Lower lobe of right lung (tissue), 2 donors: ENCODE measurements around the gene METTL8. TPM values are rescaled to one million over a fixed set of nuclear protein-coding genes. Genes with fewer than 3 reads are reported as not detected.
A peak's percentile ranks its signal among the peaks of the same experiment; 100 is the strongest.

Source experiments
- ATAC-seq, 2 donors: fragments of 200-7000 bp; cut with Tn5 transposase; one replicate each; pipeline ENCODE4 v1.9.1; 2020 to 2022; ENCODE audit warnings: mild to moderate bottlenecking in 2 of 2, moderate library complexity in 2 of 2
- DNase-seq: peaks from one replicate; pipeline ENCODE4 v3.0.0-alpha.2; 2020
- H3K27ac ChIP-seq: fragments of 200-600 bp; one replicate; pipeline ENCODE4 v1.8.0; 2022
- H3K27me3 ChIP-seq: fragments of 200-600 bp; one replicate; pipeline ENCODE4 v1.8.0; 2022; ENCODE audit warnings: low read depth
- H3K36me3 ChIP-seq: fragments of 200-600 bp; one replicate; pipeline ENCODE4 v1.8.0; 2022; ENCODE audit warnings: mild to moderate bottlenecking
- H3K4me1 ChIP-seq: fragments of 200-600 bp; one replicate; pipeline ENCODE4 v1.8.0; 2022
- H3K4me3 ChIP-seq: fragments of 200-600 bp; one replicate; pipeline ENCODE4 v1.8.0; 2022; ENCODE audit warnings: mild to moderate bottlenecking
- H3K9me3 ChIP-seq: fragments of 200-600 bp; one replicate; pipeline ENCODE4 v1.8.0; 2022
- intact Hi-C: fragments of 100-400 bp; cut with DNase I; formaldehyde crosslinking; loops from one replicate; pipeline ENCODE4 v1.11.0; 2022
- total RNA-seq: library from RNA; stranded (reverse); fragmentation: NEBNext Ultra II Directional; extraction: Animal tissue kit (Norgen Biotek cat#: 25700); gene quantifications from one replicate; pipeline ENCODE4 v1.2.1, GENCODE V29; 2021
- TF ChIP-seq, protein P1 (sequence below): fragments of 200-600 bp; IDR thresholded peaks from one replicate; pipeline ENCODE4 v1.8.0; 2022; ENCODE audit warnings: antibody characterized with exemption, mild to moderate bottlenecking
- donor health status: DM: no; HTN: yes; CAD: no; lungs with severe emphysema.

METTL8 gene
- total RNA-seq, 1 donor from 2014 or later: 12.9 TPM

DNA sequence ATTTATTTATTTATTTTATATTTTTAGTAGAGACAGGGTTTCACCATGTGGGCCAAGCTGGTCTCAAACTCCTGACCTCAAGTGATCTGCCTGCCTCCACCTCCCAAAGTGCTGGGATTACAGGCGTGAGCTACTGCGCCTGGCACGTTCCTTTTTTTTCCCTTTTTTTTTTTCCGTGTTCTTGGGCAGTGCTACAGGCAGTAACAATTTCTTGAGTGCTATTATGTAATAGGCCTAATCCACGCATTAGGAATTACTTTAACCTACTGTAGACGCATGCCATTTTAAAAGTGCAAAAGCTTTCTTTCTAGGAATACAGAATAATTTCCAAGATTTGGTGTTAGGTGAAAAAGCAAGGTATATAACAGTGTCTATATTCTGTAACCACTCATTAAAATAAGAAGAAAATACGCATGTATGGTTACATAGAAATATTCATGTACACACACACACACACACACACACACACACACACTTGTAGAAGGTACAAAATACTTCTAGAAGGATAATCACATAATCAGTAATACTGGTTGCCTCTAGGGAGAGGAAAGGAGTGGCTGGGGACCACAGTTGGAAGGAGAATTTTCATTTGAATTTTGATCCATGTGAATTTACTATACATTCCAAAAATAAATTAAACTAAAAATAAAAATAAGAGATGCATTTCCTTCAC, 92.3 kb downstream of the METTL8 start:
- peak; percentile 70 to 75 for ATAC-seq
- peaks cover 3% of the 10 kb centered on the region for H3K4me1 ChIP-seq

DNA sequence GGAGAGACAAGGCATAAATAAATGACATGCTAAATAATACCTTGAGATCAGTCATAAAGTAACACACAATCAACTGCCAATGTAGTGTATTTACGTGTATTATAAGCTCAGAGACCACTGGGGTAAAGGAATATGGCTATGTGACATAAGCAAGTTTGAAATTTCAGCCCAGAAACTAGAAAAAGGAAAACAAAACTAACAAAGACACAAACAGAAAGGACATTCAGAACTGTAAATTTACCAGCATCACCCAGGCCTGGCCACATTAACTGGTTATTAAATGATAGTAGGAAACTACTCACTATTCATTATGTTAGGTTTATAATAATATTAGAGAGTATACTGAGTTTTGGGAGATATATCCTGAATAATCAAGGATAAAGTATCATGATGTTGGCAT, 98.8 kb downstream of the METTL8 start:
- Histone ChIP-seq H3K36me3 (no peaks in the 10 kb centered on the region), H3K27ac (no peak overlapping the region), H3K4me1 (no peaks in the 10 kb centered on the region), H3K9me3 (no peaks in the 10 kb centered on the region), H3K4me3 (no peak overlapping the region), H3K27me3 (no peaks in the 10 kb centered on the region)
- DNase-seq (no peak), ATAC-seq (no peak)
- TF ChIP-seq, protein P1, sequence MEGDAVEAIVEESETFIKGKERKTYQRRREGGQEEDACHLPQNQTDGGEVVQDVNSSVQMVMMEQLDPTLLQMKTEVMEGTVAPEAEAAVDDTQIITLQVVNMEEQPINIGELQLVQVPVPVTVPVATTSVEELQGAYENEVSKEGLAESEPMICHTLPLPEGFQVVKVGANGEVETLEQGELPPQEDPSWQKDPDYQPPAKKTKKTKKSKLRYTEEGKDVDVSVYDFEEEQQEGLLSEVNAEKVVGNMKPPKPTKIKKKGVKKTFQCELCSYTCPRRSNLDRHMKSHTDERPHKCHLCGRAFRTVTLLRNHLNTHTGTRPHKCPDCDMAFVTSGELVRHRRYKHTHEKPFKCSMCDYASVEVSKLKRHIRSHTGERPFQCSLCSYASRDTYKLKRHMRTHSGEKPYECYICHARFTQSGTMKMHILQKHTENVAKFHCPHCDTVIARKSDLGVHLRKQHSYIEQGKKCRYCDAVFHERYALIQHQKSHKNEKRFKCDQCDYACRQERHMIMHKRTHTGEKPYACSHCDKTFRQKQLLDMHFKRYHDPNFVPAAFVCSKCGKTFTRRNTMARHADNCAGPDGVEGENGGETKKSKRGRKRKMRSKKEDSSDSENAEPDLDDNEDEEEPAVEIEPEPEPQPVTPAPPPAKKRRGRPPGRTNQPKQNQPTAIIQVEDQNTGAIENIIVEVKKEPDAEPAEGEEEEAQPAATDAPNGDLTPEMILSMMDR: no peak
- intact Hi-C loops: no loop called here

More for the DNA sequence above, 92.3 kb downstream of the METTL8 start:
- TF ChIP-seq, protein P1: no peak
- no peak for DNase-seq
- Histone ChIP-seq H3K4me3 (no peak overlapping the region), H3K27ac (no peak overlapping the region), H3K9me3 (no peaks in the 10 kb centered on the region), H3K27me3 (no peaks in the 10 kb centered on the region), H3K36me3 (no peaks in the 10 kb centered on the region)
- intact Hi-C loops: no loop called here

DNA sequence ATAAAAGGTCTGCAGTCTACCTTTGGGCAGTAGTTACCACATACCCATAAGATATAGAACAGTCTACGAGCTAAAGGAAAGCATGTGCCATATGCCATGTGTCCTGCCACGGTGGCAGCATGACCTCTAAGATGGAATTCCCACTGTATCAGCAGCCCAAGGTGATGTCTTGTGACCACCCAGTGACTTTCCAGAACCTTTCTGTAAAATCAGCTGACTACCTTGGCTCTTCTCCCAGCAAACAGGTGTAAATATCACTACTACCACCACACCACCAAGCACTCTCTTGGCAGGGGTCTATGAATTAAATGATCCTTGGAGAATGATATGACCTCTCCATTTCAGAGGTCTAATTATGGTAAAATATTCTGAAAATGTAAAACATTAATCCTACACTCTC, 99.6 kb downstream of the METTL8 start:
- Histone ChIP-seq H3K27ac (no peak overlapping the region), H3K4me1 (no peaks in the 10 kb centered on the region), H3K36me3 (no peaks in the 10 kb centered on the region), H3K4me3 (no peak overlapping the region), H3K9me3 (no peaks in the 10 kb centered on the region), H3K27me3 (no peaks in the 10 kb centered on the region)
- intact Hi-C loops: no loop called here
- TF ChIP-seq, protein P1: no peak
- ATAC-seq (no peak), DNase-seq (no peak)

DNA sequence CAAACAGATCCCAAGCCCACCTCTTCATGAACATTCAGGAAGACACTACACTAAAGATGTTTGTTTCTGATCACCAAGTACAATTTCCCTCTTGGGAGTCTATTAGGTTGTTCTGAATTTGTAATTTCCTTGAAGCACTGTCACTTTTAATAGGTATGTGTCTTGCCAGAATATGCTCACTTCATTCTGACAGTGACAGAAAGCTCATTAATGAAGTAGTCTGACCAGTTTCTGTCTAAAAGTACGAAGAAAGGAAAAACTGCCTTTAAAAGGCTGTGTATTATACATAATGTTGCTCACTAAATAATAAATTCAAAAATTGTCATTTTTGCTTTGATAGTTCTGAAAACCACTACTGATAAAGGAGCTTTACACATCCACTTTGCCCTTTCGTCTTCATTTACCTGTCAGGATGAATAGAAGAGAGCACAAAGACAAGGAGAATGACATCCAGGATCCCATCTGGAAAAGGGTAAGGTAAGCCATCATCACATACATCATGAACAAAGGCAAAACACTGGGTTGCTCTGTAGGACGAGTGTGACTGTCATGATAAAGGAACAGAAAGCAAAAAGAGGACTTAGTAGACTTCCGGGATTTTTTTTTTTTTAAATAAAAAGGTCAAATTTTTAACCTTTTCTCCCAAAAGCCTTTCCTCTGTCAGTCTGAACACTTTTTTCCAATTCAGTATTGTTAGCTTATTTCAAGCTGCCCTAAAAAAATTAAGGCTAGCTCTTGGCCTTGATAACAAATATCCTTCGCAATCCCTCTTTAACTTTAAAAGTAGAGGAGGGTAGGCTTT, 103.4 kb downstream of the METTL8 start:
- Histone ChIP-seq H3K27me3 (no peaks in the 10 kb centered on the region), H3K4me1 (no peaks in the 10 kb centered on the region), H3K9me3 (no peaks in the 10 kb centered on the region), H3K4me3 (no peak overlapping the region), H3K36me3 (no peaks in the 10 kb centered on the region), H3K27ac (no peak overlapping the region)
- TF ChIP-seq, protein P1: no peak
- intact Hi-C loops: no loop called here
- ATAC-seq: no peak
- DNase-seq: no peak

DNA sequence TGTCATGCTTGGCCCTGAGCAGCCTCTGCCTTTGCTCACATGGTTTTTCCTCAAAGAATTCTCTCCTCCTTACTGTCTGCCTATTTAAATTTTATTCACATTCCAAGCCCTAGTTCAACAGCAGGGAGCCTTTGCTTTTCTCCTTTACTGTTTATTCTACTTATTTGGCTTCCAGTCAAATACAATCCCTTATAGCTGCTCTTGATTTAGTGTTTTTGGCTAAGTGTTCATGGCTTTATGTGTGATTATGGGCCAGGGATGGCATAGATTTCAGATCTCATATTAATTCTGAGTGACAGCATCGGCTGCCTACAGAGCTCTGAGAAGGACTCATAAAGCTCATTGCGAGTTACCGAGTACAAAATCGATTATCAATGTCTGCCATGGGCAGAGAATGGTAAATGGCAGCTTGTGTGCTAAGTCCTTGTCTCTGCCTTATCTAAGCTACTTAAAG, 106.7 kb downstream of the METTL8 start:
- H3K9me3 ChIP-seq: no peaks in the 10 kb centered on the region
- intact Hi-C loops: no loop called here
- DNase-seq (no peak), ATAC-seq (no peak)
- H3K27me3 ChIP-seq: no peaks in the 10 kb centered on the region
- H3K4me1 ChIP-seq: no peaks in the 10 kb centered on the region
- H3K4me3 ChIP-seq: no peak overlapping the region
- TF ChIP-seq, protein P1: no peak
- no peak overlapping the region for H3K27ac ChIP-seq
- H3K36me3 ChIP-seq: no peaks in the 10 kb centered on the region
